MCF 10A (cell line): ENCODE results near the gene PTBP2. TPM values are rescaled to one million over a fixed set of nuclear protein-coding genes. Genes with fewer than 3 reads are reported as not detected.

ENCODE experiments used
- BruUV-seq: library from RNA; stranded (reverse); fragments of 400-500 nt; replicated peaks from 2 replicates; lab custom pipeline; 2021; lab: Mats Ljungman, UMichigan
- CTCF ChIA-PET: fragments of 300-600 bp; sonication (Branson Sonifier 250); formaldehyde crosslinking; extraction: SDS; loops from one replicate; lab custom pipeline; 2021; ENCODE audit warnings: antibody characterized with exemption, inconsistent platforms; lab: Yijun Ruan, JAX
- POLR2A ChIA-PET: fragments of 300-600, 350-650 bp; sonication (Branson Sonifier 250); formaldehyde crosslinking; extraction: SDS; loops from one replicate; lab custom pipeline; 2020; ENCODE audit warnings: antibody characterized with exemption, inconsistent platforms; lab: Yijun Ruan, JAX
- DNase-seq: peaks from one replicate; pipeline ENCODE4 v3.0.0-alpha.2; 2018; ENCODE audit not compliant: unreplicated experiment
- H3K27ac Mint-ChIP-seq: one replicate; pipeline ENCODE4 v1.8.0; 2022; ENCODE audit warnings: mild to moderate bottlenecking, low read depth, mixed read lengths; ENCODE audit not compliant: unreplicated experiment
- H3K27me3 Mint-ChIP-seq: one replicate; pipeline ENCODE4 v1.8.0; 2022; ENCODE audit warnings: mixed read lengths; ENCODE audit not compliant: insufficient read depth, unreplicated experiment
- H3K36me3 Mint-ChIP-seq: one replicate; pipeline ENCODE4 v1.8.0; 2022; ENCODE audit warnings: mild to moderate bottlenecking, moderate library complexity, mixed read lengths; ENCODE audit not compliant: insufficient read depth, unreplicated experiment
- H3K4me1 Mint-ChIP-seq: one replicate; pipeline ENCODE4 v1.8.0; 2022; ENCODE audit warnings: mixed read lengths; ENCODE audit not compliant: insufficient read depth, unreplicated experiment
- H3K4me3 Mint-ChIP-seq: one replicate; pipeline ENCODE4 v1.8.0; 2022; ENCODE audit warnings: mild to moderate bottlenecking, moderate library complexity, mixed read lengths; ENCODE audit not compliant: unreplicated experiment
- H3K9me3 Mint-ChIP-seq: one replicate; pipeline ENCODE4 v1.8.0; 2022; ENCODE audit warnings: mixed read lengths; ENCODE audit not compliant: unreplicated experiment
- intact Hi-C: fragments of 100-400 bp; cut with micrococcal nuclease; formaldehyde crosslinking; loops from 2 replicates; pipeline ENCODE4 v1.14.1; 2022
- total RNA-seq: library from RNA; stranded (reverse); gene quantifications from 2 replicates; pipeline ENCODE4 v1.2.3, GENCODE V29; 2022
- TF ChIP-seq, protein P1 (sequence below): fragments of 200-600 bp; IDR thresholded peaks from one replicate; pipeline ENCODE4 v1.8.0; 2022; ENCODE audit warnings: antibody characterized with exemption, mild to moderate bottlenecking; ENCODE audit not compliant: unreplicated experiment

Gene PTBP2
- total RNA-seq, 1 experiment from 2014 or later: 17.3 TPM

DNA sequence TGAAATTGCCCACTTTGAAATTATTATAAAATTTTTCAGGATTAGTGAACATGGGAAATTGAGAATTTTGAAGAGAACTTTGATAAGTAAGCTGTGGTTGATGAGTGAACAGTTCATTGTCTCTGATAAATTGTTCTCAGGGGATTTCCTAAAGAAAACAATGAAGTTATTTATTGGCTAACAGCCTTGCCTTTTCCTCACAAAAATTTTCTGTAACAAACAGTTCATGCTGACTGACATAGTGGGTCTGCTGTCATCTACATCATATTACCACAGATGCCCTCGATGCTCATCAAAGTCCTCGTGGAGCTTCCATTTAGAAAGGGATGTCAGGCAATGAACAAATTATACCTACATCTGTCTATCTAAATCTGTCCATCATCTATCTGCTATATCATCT is 113.4 kb downstream of the PTBP2 start:
- intact Hi-C loops: no loop called here
- CTCF ChIA-PET: no interaction called here
- Mint-ChIP-seq H3K9me3 (no peaks in the 10 kb centered on the region), H3K4me1 (no peaks in the 10 kb centered on the region), H3K4me3 (no peak overlapping the region), H3K27ac (no peak overlapping the region), H3K27me3 (no peaks in the 10 kb centered on the region), H3K36me3 (no peaks in the 10 kb centered on the region)
- POLR2A ChIA-PET: interaction anchor here (0.6 kb wide), 1 partner anchor 726 kb away, joined by 4 read pairs; no protein-coding TSS in a partner anchor
- TF ChIP-seq, protein P1, sequence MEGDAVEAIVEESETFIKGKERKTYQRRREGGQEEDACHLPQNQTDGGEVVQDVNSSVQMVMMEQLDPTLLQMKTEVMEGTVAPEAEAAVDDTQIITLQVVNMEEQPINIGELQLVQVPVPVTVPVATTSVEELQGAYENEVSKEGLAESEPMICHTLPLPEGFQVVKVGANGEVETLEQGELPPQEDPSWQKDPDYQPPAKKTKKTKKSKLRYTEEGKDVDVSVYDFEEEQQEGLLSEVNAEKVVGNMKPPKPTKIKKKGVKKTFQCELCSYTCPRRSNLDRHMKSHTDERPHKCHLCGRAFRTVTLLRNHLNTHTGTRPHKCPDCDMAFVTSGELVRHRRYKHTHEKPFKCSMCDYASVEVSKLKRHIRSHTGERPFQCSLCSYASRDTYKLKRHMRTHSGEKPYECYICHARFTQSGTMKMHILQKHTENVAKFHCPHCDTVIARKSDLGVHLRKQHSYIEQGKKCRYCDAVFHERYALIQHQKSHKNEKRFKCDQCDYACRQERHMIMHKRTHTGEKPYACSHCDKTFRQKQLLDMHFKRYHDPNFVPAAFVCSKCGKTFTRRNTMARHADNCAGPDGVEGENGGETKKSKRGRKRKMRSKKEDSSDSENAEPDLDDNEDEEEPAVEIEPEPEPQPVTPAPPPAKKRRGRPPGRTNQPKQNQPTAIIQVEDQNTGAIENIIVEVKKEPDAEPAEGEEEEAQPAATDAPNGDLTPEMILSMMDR: no peak
- no TSS peak for BruUV-seq
- DNase-seq: no peak

GRCh38 chr1:96837057-96837780 is 115.6 kb downstream of the PTBP2 start:
- intact Hi-C loops: no loop called here
- no peaks in the 10 kb centered on the region for H3K36me3 Mint-ChIP-seq
- BruUV-seq: no TSS peak

GRCh38 chr1:96837781-96838216 is 116.2 kb downstream of the PTBP2 start:
- intact Hi-C loops: no loop called here
- Mint-ChIP-seq H3K9me3 (no peaks in the 10 kb centered on the region), H3K27me3 (no peaks in the 10 kb centered on the region), H3K36me3 (no peaks in the 10 kb centered on the region), H3K4me1 (no peaks in the 10 kb centered on the region), H3K27ac (no peak overlapping the region), H3K4me3 (no peak overlapping the region)
- ChIA-PET POLR2A (no interaction called here), CTCF (interaction anchor here (0.6 kb wide), 1 partner anchor 299 kb away, joined by 3 read pairs; no protein-coding TSS in a partner anchor)
- BruUV-seq: no TSS peak
- no peak for DNase-seq
- TF ChIP-seq, protein P1: no peak

More at GRCh38 chr1:96837057-96837780, 115.6 kb downstream of the PTBP2 start:
- H3K4me3 Mint-ChIP-seq: no peak overlapping the region
- H3K27me3 Mint-ChIP-seq: no peaks in the 10 kb centered on the region
- DNase-seq: no peak
- TF ChIP-seq, protein P1: no peak
- POLR2A ChIA-PET: no interaction called here
- no peak overlapping the region for H3K27ac Mint-ChIP-seq
- H3K4me1 Mint-ChIP-seq: no peaks in the 10 kb centered on the region
- no peaks in the 10 kb centered on the region for H3K9me3 Mint-ChIP-seq
- CTCF ChIA-PET: interaction anchor here (0.6 to 1.4 kb wide), 3 partner anchors 13 to 1513 kb away, joined by 3 read pairs; no protein-coding TSS in a partner anchor

DNA sequence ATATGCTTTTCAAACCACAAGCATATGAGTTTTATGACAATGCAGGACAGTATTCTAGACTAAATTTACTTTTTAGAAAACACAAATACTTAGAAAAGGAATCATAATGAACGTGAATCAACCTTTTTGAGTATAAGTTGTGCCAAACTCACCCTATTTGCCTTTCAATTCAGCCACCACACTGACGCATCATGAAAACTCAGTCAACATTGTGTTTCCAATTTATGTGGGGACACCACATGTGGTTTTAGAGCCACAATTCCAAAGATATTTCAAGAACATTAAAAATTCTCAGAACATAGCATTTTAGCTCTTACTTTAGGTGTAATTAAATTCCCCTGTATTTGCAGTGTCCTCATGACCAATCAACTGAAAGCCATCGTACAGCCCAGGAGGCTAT is 118.8 kb downstream of the PTBP2 start:
- DNase-seq: no peak
- TF ChIP-seq, protein P1: no peak
- ChIA-PET POLR2A (no interaction called here), CTCF (no interaction called here)
- Mint-ChIP-seq H3K27ac (no peak overlapping the region), H3K36me3 (no peaks in the 10 kb centered on the region), H3K27me3 (no peaks in the 10 kb centered on the region), H3K4me1 (no peaks in the 10 kb centered on the region), H3K4me3 (no peak overlapping the region), H3K9me3 (no peaks in the 10 kb centered on the region)
- no TSS peak for BruUV-seq
- intact Hi-C loops: no loop called here
